Uterus (tissue), 4 donors: Measurements from ENCODE around the gene SLC6A9. TPM values are rescaled to one million over a fixed set of nuclear protein-coding genes. Genes with fewer than 3 reads are reported as not detected.

Source experiments
- DNase-seq, 2 donors: peaks; one replicate each; pipeline ENCODE4 v3.0.0-alpha.2; 2019 to 2020
- H3K27ac ChIP-seq, 2 donors: fragments of 200-600 bp; sonication (generic); 1 replicate in 1 of 2; 2 replicates in 1 of 2; pipeline ENCODE4 v1.5.1; 2016 to 2018
- H3K27me3 ChIP-seq, 2 donors: fragments of 200-600 bp; sonication (generic); one replicate each; pipeline ENCODE4 v1.5.1; 2018 to 2019; ENCODE audit warnings: control low read depth in 1 of 2
- H3K36me3 ChIP-seq, 2 donors: fragments of 200-600 bp; sonication (generic); one replicate each; pipeline ENCODE4 v1.5.1; 2019; ENCODE audit warnings: control low read depth in 1 of 2
- H3K4me1 ChIP-seq, 2 donors: fragments of 200-600 bp; sonication (generic); one replicate each; pipeline ENCODE4 v1.5.1; 2018 to 2019; ENCODE audit warnings: control low read depth in 1 of 2
- H3K4me3 ChIP-seq, 2 donors: fragments of 200-600 bp; sonication (generic); 1 replicate in 1 of 2; 2 replicates in 1 of 2; pipeline ENCODE4 v1.5.1; 2018 to 2019; ENCODE audit warnings: mild to moderate bottlenecking in 1 of 2
- H3K9me3 ChIP-seq, 2 donors: fragments of 200-600 bp; sonication (generic); one replicate each; pipeline ENCODE4 v1.5.1; 2019; ENCODE audit warnings: control low read depth in 1 of 2
- CTCF ChIP-seq, 4 experiments: fragments of 200-600 bp in 2 of 4; fragments of 450-650 bp in 2 of 4; sonication (generic) in 2 of 4; IDR thresholded peaks; one replicate each; pipeline ENCODE4 v1.5.1; 2016 to 2019; ENCODE audit warnings: antibody characterized with exemption in 4 of 4, mild to moderate bottlenecking in 2 of 4, moderate library complexity in 1 of 4
- POLR2A ChIP-seq, 2 donors: fragments of 450-650 bp; IDR thresholded peaks; one replicate each; pipeline ENCODE4 v1.6.1; 2016; ENCODE audit warnings: antibody characterized with exemption in 2 of 2, mild to moderate bottlenecking in 1 of 2, moderate library complexity in 1 of 2
- intact Hi-C: fragments of 100-400 bp; cut with DNase I; formaldehyde crosslinking; loops from one replicate; pipeline ENCODE4 v1.15.1; 2023; ENCODE audit warnings: low total_unique reads
- total RNA-seq, 4 donors: library from RNA; depleted of rRNA in 3 of 4; stranded (reverse); fragments of >200 nt in 3 of 4; gene quantifications; one replicate each; pipeline versions ENCODE4 v1.1.0 to v1.2.4, GENCODE V29; 2014 to 2023
- donor health status: DM: yes; HTN: yes; CAD: no.

SLC6A9 gene
- total RNA-seq, 4 donors from 2014 or later, result 4.6 to 30.9 (median 17.4) TPM

- intact Hi-C loops, result no loop called here
Measured at GRCh38 chr1:44059664-44060355, 28.5 kb upstream of the SLC6A9 start.

DNA sequence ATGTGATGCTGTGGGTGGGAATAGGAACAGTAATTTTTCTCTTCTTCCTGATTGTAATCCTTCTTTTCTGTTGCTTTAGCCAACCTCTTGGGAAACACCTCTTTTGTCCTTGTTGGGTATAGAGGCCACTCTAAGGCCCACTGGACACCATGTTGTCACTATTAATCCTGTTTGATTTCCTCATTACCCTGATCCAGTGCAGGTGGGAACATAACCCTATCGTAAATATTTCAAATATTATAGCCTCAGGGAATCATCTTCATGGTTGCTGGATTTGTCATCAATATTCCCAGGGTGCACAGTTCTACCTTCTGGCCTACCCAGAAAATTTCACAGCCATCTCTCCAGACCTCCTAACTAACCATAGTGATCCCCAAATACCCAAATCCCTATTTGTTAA, 27.9 kb upstream of the SLC6A9 start:
- no peak for DNase-seq
- intact Hi-C loops, result no loop called here

More at GRCh38 chr1:44059664-44060355, 28.5 kb upstream of the SLC6A9 start:
- Histone ChIP-seq H3K27ac (peak overlapping the region; percentile 58 to 61), H3K4me3 (no peak overlapping the region), H3K4me1 (no peaks in the 10 kb centered on the region), H3K27me3 (no peaks in the 10 kb centered on the region), H3K9me3 (no peaks in the 10 kb centered on the region), H3K36me3 (no peaks in the 10 kb centered on the region)
- TF ChIP-seq POLR2A (IDR thresholded peaks at IDR 0.05), result no peak
- no peak for TF ChIP-seq CTCF (IDR thresholded peaks at IDR 0.05)
- DNase-seq, result peak in 1 of 2 donors; percentile 43

GRCh38 chr1:44057293-44057692, 26.0 kb upstream of the SLC6A9 start:
- Histone ChIP-seq H3K27me3 (no peaks in the 10 kb centered on the region), H3K4me1 (no peaks in the 10 kb centered on the region), H3K27ac (no peak overlapping the region), H3K4me3 (no peak overlapping the region), H3K36me3 (no peaks in the 10 kb centered on the region), H3K9me3 (no peaks in the 10 kb centered on the region)
- TF ChIP-seq CTCF (IDR thresholded peaks at IDR 0.05) (no peak), POLR2A (IDR thresholded peaks at IDR 0.05) (no peak)
- intact Hi-C loops, result no loop called here
- no peak for DNase-seq

More for the DNA sequence above, 27.9 kb upstream of the SLC6A9 start:
- Histone ChIP-seq H3K4me3 (no peak overlapping the region), H3K4me1 (no peaks in the 10 kb centered on the region), H3K36me3 (no peaks in the 10 kb centered on the region), H3K27ac (peak overlapping the region; percentile 58 to 61), H3K9me3 (no peaks in the 10 kb centered on the region), H3K27me3 (no peaks in the 10 kb centered on the region)
- TF ChIP-seq POLR2A (IDR thresholded peaks at IDR 0.05) (no peak), CTCF (IDR thresholded peaks at IDR 0.05) (no peak)

- no peak overlapping the region for H3K4me3 ChIP-seq
- H3K9me3 ChIP-seq, result no peaks in the 10 kb centered on the region
- no peak for DNase-seq
- H3K4me1 ChIP-seq, result peaks cover 0 to 5% of the 10 kb centered on the region in 2 donors
- intact Hi-C loops, result no loop called here
- H3K27ac ChIP-seq, result no peak overlapping the region
- no peak for TF ChIP-seq POLR2A (IDR thresholded peaks at IDR 0.05)
- no peak for TF ChIP-seq CTCF (IDR thresholded peaks at IDR 0.05)
- no peaks in the 10 kb centered on the region for H3K36me3 ChIP-seq
- no peaks in the 10 kb centered on the region for H3K27me3 ChIP-seq
Measured at GRCh38 chr1:44053394-44053793, 22.1 kb upstream of the SLC6A9 start.

- no peaks in the 10 kb centered on the region for H3K27me3 ChIP-seq
- intact Hi-C loops, result no loop called here
- no peak overlapping the region for H3K4me3 ChIP-seq
- H3K27ac ChIP-seq, result no peak overlapping the region
- no peaks in the 10 kb centered on the region for H3K36me3 ChIP-seq
- TF ChIP-seq CTCF (IDR thresholded peaks at IDR 0.05) (no peak), POLR2A (IDR thresholded peaks at IDR 0.05) (no peak)
- no peaks in the 10 kb centered on the region for H3K9me3 ChIP-seq
- no peak for DNase-seq
- peaks cover 0 to 5% of the 10 kb centered on the region in 2 donors for H3K4me1 ChIP-seq
Measured at GRCh38 chr1:44050261-44050660, 19.0 kb upstream of the SLC6A9 start.
